Tibial nerve (tissue), 3 donors: ENCODE data around the gene GYPE.
"Not testable (repeated sequence)": the region's sequence is repeated elsewhere in the genome, so short reads cannot be mapped to it uniquely, and the experiment has no call there.

Source experiments
- CTCF ChIP-seq, 5 experiments: fragments of 200-600 bp in 3 of 5; fragments of 450-650 bp in 2 of 5; sonication (generic) in 3 of 5; IDR thresholded peaks; one replicate each; pipeline ENCODE4 v1.5.1; 2016 to 2019; ENCODE audit warnings: antibody characterized with exemption in 5 of 5, mild to moderate bottlenecking in 3 of 5, moderate library complexity in 2 of 5
- POLR2A ChIP-seq, 2 donors: fragments of 450-650 bp; IDR thresholded peaks; one replicate each; pipeline ENCODE4 v1.6.1; 2017; ENCODE audit warnings: antibody characterized with exemption in 2 of 2, mild to moderate bottlenecking in 2 of 2, moderate library complexity in 2 of 2

- not testable (repeated sequence) for TF ChIP-seq CTCF, POLR2A (IDR thresholded peaks at IDR 0.05)
Measured at GRCh38 chr4:143879561-143879960, 25.8 kb downstream of the GYPE start.
